Chondrocyte (in vitro differentiated cells): ENCODE measurements around the gene GSTP1. TPM values are rescaled to one million over a fixed set of nuclear protein-coding genes. Genes with fewer than 3 reads are reported as not detected.

Source experiments
- DNase-seq: peaks from one replicate; pipeline ENCODE4 v3.0.0; 2021; ENCODE audit warnings: mixed read lengths, low spot score
- H3K27ac Mint-ChIP-seq: one replicate; pipeline ENCODE4 v1.8.0; 2021; ENCODE audit warnings: mild to moderate bottlenecking, moderate library complexity, mixed read lengths; ENCODE audit not compliant: unreplicated experiment
- H3K27me3 Mint-ChIP-seq: 2 replicates; pipeline ENCODE4 v1.8.0; 2021; ENCODE audit warnings: low read depth, mixed read lengths
- H3K36me3 Mint-ChIP-seq: 2 replicates; pipeline ENCODE4 v1.8.0; 2021; ENCODE audit warnings: low read depth, mixed read lengths
- H3K4me1 Mint-ChIP-seq: 2 replicates; pipeline ENCODE4 v1.8.0; 2021; ENCODE audit warnings: low read depth, mild to moderate bottlenecking, mixed read lengths
- H3K4me3 Mint-ChIP-seq: one replicate; pipeline ENCODE4 v1.8.0; 2021; ENCODE audit warnings: mild to moderate bottlenecking, moderate library complexity, mixed read lengths; ENCODE audit not compliant: unreplicated experiment
- H3K9me3 Mint-ChIP-seq: 2 replicates; pipeline ENCODE4 v1.8.0; 2021; ENCODE audit warnings: low read depth, mixed read lengths
- CTCF ChIP-seq: fragments of 200-600 bp; sonication (generic); IDR thresholded peaks from 2 replicates; pipeline ENCODE4 v1.5.0; 2021; ENCODE audit warnings: antibody characterized with exemption, mild to moderate bottlenecking, moderate library complexity
- total RNA-seq: library from RNA; stranded (reverse); gene quantifications from 3 replicates; pipeline ENCODE4 v1.2.1, GENCODE V29; 2021

Gene GSTP1
- total RNA-seq, 1 donor from 2014 or later: 644 TPM

DNA sequence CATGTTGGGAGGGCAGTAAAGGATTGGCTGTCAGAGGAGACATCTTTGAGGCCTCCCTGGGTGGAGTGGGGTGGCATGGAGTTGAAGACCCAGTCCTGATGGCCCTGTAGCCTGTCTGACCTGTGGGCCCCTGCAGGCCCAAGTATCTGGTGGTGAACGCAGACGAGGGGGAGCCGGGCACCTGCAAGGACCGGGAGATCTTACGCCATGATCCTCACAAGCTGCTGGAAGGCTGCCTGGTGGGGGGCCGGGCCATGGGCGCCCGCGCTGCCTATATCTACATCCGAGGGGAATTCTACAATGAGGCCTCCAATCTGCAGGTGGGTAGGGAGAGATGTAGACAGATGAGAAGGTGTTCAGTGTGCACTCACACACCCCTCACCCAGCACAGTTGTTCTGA is 25.7 kb downstream of the GSTP1 start:
- no peak overlapping the region for H3K4me3 Mint-ChIP-seq
- H3K4me1 Mint-ChIP-seq: peaks cover 8% of the 10 kb centered on the region
- no peak for DNase-seq
- H3K9me3 Mint-ChIP-seq: no peaks in the 10 kb centered on the region
- no peak overlapping the region for H3K27ac Mint-ChIP-seq
- peaks cover 2% of the 10 kb centered on the region for H3K36me3 Mint-ChIP-seq
- no peak for TF ChIP-seq CTCF
- peaks cover 3% of the 10 kb centered on the region for H3K27me3 Mint-ChIP-seq

DNA sequence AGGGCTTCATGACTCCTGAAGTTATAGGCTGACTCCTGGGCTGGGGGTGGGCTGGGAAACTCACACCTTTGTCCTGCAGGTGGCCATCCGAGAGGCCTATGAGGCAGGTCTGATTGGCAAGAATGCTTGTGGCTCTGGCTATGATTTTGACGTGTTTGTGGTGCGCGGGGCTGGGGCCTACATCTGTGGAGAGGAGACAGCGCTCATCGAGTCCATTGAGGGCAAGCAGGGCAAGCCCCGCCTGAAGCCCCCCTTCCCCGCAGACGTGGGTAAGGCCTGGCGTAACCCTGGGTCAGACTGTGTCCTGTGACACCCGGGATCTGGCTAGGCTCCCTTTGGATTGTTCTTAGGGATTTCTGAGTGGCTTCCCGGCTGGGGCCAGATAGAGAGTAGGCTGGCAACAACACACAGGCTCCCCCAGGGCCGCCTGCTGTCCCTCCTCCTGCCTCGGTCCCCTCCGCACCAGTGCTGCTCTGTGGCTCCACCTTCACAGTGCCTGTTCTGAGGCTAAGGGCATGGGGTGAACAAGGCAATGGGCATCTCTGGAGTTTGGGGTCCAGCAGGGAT is 26.8 kb downstream of the GSTP1 start:
- TF ChIP-seq CTCF: no peak
- Mint-ChIP-seq H3K9me3 (no peaks in the 10 kb centered on the region), H3K4me3 (no peak overlapping the region), H3K4me1 (peaks cover 8% of the 10 kb centered on the region), H3K27me3 (no peaks in the 10 kb centered on the region), H3K36me3 (peaks cover 2% of the 10 kb centered on the region), H3K27ac (no peak overlapping the region)
- DNase-seq: no peak

GRCh38 chr11:67611165-67611564 is 27.6 kb downstream of the GSTP1 start:
- no peak for DNase-seq
- peaks cover 8% of the 10 kb centered on the region for H3K4me1 Mint-ChIP-seq
- H3K36me3 Mint-ChIP-seq: peaks cover 2% of the 10 kb centered on the region
- H3K27me3 Mint-ChIP-seq: no peaks in the 10 kb centered on the region
- H3K27ac Mint-ChIP-seq: no peak overlapping the region
- no peak for TF ChIP-seq CTCF
- no peaks in the 10 kb centered on the region for H3K9me3 Mint-ChIP-seq
- H3K4me3 Mint-ChIP-seq: no peak overlapping the region

DNA sequence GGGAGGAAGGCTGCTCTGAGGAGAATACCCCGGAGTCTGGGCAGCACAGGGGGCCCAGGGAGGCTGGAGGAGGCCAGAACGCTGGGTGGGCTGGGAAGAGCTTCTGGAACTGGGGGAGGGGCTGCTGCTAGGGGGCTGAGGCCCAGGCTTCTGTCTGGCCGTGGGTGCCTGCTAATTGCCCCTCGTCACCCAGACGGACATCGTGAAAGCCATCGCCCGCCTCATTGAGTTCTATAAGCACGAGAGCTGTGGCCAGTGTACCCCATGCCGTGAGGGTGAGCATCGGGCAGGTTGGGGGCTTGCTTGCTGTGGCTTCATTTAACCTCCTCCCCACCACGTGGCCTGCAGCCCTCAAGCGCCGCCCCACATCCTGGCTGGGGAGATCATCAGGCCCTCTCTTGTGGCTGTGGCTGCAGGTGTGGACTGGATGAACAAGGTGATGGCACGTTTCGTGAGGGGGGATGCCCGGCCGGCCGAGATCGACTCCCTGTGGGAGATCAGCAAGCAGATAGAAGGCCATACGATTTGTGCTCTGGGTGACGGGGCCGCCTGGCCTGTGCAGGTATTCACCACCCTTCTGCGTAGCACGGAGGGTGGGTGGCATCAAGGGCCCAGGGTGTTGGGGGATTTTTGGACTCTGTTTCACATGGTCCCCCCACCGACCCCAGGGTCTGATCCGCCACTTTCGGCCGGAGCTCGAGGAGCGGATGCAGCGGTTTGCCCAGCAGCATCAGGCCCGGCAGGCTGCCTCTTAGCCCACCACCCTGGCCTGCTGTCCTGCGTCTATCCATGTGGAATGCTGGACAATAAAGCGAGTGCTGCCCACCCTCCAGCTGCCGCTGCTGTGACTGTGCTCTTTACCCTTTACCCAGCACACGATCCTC is 28.3 kb downstream of the GSTP1 start:
- no peak for DNase-seq
- Mint-ChIP-seq H3K9me3 (no peaks in the 10 kb centered on the region), H3K27me3 (no peaks in the 10 kb centered on the region), H3K36me3 (peaks cover 2% of the 10 kb centered on the region), H3K4me1 (peaks cover 8% of the 10 kb centered on the region), H3K27ac (no peak overlapping the region), H3K4me3 (no peak overlapping the region)
- no peak for TF ChIP-seq CTCF

DNA sequence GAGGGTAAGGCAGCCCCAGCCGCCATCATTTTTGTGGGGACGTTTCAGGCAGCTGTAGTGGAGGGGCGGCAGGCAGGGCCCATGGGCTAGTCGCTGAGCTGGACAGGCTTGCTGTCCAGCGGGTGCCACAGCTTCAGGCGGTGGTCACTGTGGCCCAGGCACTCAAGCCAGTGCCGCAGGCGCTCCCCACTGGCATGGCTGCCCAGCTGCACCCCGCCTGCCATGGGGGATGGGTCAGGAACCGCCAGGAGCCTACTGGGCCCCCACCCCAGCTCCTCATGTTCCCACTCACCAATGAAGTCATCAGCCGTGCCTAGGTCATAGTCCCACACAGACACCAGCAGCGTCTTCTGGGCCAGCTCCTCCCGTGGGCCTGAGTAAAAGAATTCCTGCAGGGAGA is 29.1 kb downstream of the GSTP1 start:
- H3K9me3 Mint-ChIP-seq: no peaks in the 10 kb centered on the region
- no peak for DNase-seq
- peaks cover 2% of the 10 kb centered on the region for H3K36me3 Mint-ChIP-seq
- no peak overlapping the region for H3K4me3 Mint-ChIP-seq
- peaks cover 2% of the 10 kb centered on the region for H3K4me1 Mint-ChIP-seq
- H3K27me3 Mint-ChIP-seq: no peaks in the 10 kb centered on the region
- TF ChIP-seq CTCF: no peak
- H3K27ac Mint-ChIP-seq: peak overlapping the region; percentile 27
